OCI-LY7 (cell line): ENCODE results near the gene FOXJ1. TPM values are rescaled to one million over a fixed set of nuclear protein-coding genes. Genes with fewer than 3 reads are reported as not detected.

Experiments
- BruUV-seq: library from RNA; stranded (reverse); fragments of 400-500 nt; replicated peaks from 2 replicates; lab custom pipeline; 2021; lab: Mats Ljungman, UMichigan
- CTCF ChIA-PET: fragments of 300-600 bp; sonication (Branson Sonifier 250); formaldehyde crosslinking; loops from one replicate; lab custom pipeline; 2022; ENCODE audit warnings: antibody characterized with exemption; ENCODE audit not compliant: unreplicated experiment; lab: Charles Lee
- POLR2A ChIA-PET: fragments of 300-600 bp; sonication (Branson Sonifier 250); formaldehyde crosslinking; loops from one replicate; lab custom pipeline; 2022; ENCODE audit warnings: antibody characterized with exemption; lab: Charles Lee
- DNase-seq: peaks from one replicate; pipeline ENCODE4 v3.0.0-alpha.2; 2015; ENCODE audit warnings: low spot score
- H2AFZ ChIP-seq: fragments of 200-600 bp; sonication (generic), shearing (Covaris generic); 2 replicates; pipeline ENCODE4 v1.6.1; 2014; ENCODE audit warnings: mild to moderate bottlenecking, antibody characterized with exemption, low read length, moderate library complexity
- H3K27ac ChIP-seq: fragments of 200-600 bp; sonication (generic); 2 replicates; pipeline ENCODE4 v1.5.1; 2014; ENCODE audit warnings: mixed run types, low read depth, mild to moderate bottlenecking, moderate library complexity, low read length, inconsistent platforms; ENCODE audit not compliant: poor library complexity, severe bottlenecking
- H3K36me3 ChIP-seq: fragments of 200-600 bp; sonication (generic); 2 replicates; pipeline ENCODE4 v1.6.1; 2014; ENCODE audit warnings: mild to moderate bottlenecking, antibody characterized with exemption, low read length, moderate library complexity, mixed read lengths; ENCODE audit not compliant: insufficient read depth
- H3K4me1 ChIP-seq: fragments of 200-600 bp; sonication (generic); 2 replicates; pipeline ENCODE4 v1.5.1; 2014; ENCODE audit warnings: mild to moderate bottlenecking, low read length; ENCODE audit not compliant: insufficient read depth, poor library complexity, severe bottlenecking
- H3K4me2 ChIP-seq: fragments of 200-600 bp; sonication (generic); 2 replicates; pipeline ENCODE4 v1.6.1; 2014; ENCODE audit warnings: mild to moderate bottlenecking, low read length
- H3K4me3 ChIP-seq: fragments of 200-600 bp; sonication (generic); 2 replicates; pipeline ENCODE4 v1.5.1; 2014; ENCODE audit warnings: mild to moderate bottlenecking, low read depth, low read length; ENCODE audit not compliant: poor library complexity, severe bottlenecking
- H3K79me2 ChIP-seq: fragments of 200-600 bp; sonication (generic); 2 replicates; pipeline ENCODE4 v1.6.1; 2016; ENCODE audit warnings: low read depth, mild to moderate bottlenecking, low read length, moderate library complexity, mixed read lengths; ENCODE audit not compliant: insufficient read depth
- H3K9me2 ChIP-seq: fragments of 200-600 bp; sonication (generic); 2 replicates; pipeline ENCODE4 v1.6.1; 2016; ENCODE audit warnings: mild to moderate bottlenecking, low read length, mixed read lengths; ENCODE audit not compliant: insufficient read depth
- H3K9me3 ChIP-seq: fragments of 200-600 bp; sonication (generic); 2 replicates; pipeline ENCODE4 v1.6.1; 2014; ENCODE audit warnings: mild to moderate bottlenecking, mixed run types, low read length, mixed read lengths
- H4K20me1 ChIP-seq: fragments of 200-600 bp; sonication (generic); 2 replicates; pipeline ENCODE4 v1.6.1; 2014; ENCODE audit warnings: mild to moderate bottlenecking, antibody characterized with exemption, low read length, moderate library complexity, mixed read lengths; ENCODE audit not compliant: insufficient read depth
- CTCF ChIP-seq: fragments of 200-600 bp; sonication (generic); conservative IDR thresholded peaks from 2 replicates; pipeline ENCODE4 v1.5.1; 2014; ENCODE audit warnings: mild to moderate bottlenecking, antibody characterized with exemption, low read length, moderate library complexity, mixed read lengths
- EZH2phosphoT487 ChIP-seq: fragments of 200-600 bp; sonication (generic); IDR thresholded peaks from 2 replicates; pipeline ENCODE4 v1.6.1; 2018; ENCODE audit warnings: low read depth, borderline replicate concordance, mild to moderate bottlenecking, mixed run types, antibody characterized with exemption, low read length, moderate library complexity, mixed read lengths
- intact Hi-C: fragments of 100-400 bp; cut with micrococcal nuclease; formaldehyde crosslinking; loops from one replicate; pipeline ENCODE4 v1.10.0; 2022; ENCODE audit not compliant: unreplicated experiment
- total RNA-seq, 2 experiments: library from RNA; depleted of rRNA in 1 of 2; stranded (reverse); fragments of >200 nt in 1 of 2; shearing (Covaris generic) in 1 of 2; gene quantifications; 2 replicates each; pipeline ENCODE4 v1.2.3, GENCODE V29; 2014 to 2022

Gene FOXJ1
- total RNA-seq, 2 experiments from 2014 or later = not detected

- Histone ChIP-seq H4K20me1 (no peaks in the 10 kb centered on the region), H3K4me2 (no peak overlapping the region), H3K27ac (no peak overlapping the region), H3K9me2 (no peaks in the 10 kb centered on the region), H2AFZ (no peak overlapping the region), H3K4me1 (no peaks in the 10 kb centered on the region), H3K79me2 (no peaks in the 10 kb centered on the region), H3K4me3 (no peak overlapping the region), H3K36me3 (peaks cover 71% of the 10 kb centered on the region), H3K9me3 (no peaks in the 10 kb centered on the region)
- TF ChIP-seq EZH2phosphoT487 (no peak), CTCF (no peak)
- ChIA-PET CTCF (interaction anchor here (1.6 kb wide), 1 partner anchor 75 kb away, joined by 4 read pairs; no protein-coding TSS in a partner anchor), POLR2A (interaction anchor here (1.5 kb wide), 1 partner anchor 14 kb away, joined by 4 read pairs; the partner anchor contains the start of gene EXOC7)
- DNase-seq = no peak
- BruUV-seq = no TSS peak
- intact Hi-C loops = no loop called here
Observed at GRCh38 chr17:76088868-76089576, 52.0 kb downstream of the FOXJ1 start.

GRCh38 chr17:76088041-76088867, 52.8 kb downstream of the FOXJ1 start:
- Histone ChIP-seq H4K20me1 (no peaks in the 10 kb centered on the region), H2AFZ (no peak overlapping the region), H3K27ac (no peak overlapping the region), H3K79me2 (no peaks in the 10 kb centered on the region), H3K4me1 (no peaks in the 10 kb centered on the region), H3K4me2 (no peak overlapping the region), H3K9me2 (no peaks in the 10 kb centered on the region), H3K9me3 (no peaks in the 10 kb centered on the region), H3K4me3 (no peak overlapping the region), H3K36me3 (peaks cover 70% of the 10 kb centered on the region)
- POLR2A ChIA-PET = interaction anchor here (1.5 kb wide), 1 partner anchor 15 kb away, joined by 4 read pairs; the partner anchor contains the start of gene EXOC7
- no peak for TF ChIP-seq EZH2phosphoT487
- TF ChIP-seq CTCF = peak; percentile 61
- intact Hi-C loops = no loop called here
- CTCF ChIA-PET = interaction anchor here (1.6 kb wide), 1 partner anchor 74 kb away, joined by 4 read pairs; no protein-coding TSS in a partner anchor
- no TSS peak for BruUV-seq
- DNase-seq = peak; percentile 35
